ENCODE results near the gene MRPL32.

Gene MRPL32

GRCh38 chr7:42925630-42926029 lies 6.5 kb upstream of the MRPL32 start:
- no peak for DNase-seq (ENCODE audit: low read depth in 2 of 2)
- TF ChIP-seq CTCF (IDR thresholded peaks at IDR 0.05; ENCODE audit: low read depth, low read length) = no peak

GRCh38 chr7:42926204-42926603 lies 6.0 kb upstream of the MRPL32 start:
- no peak for DNase-seq (ENCODE audit: low read depth in 2 of 2)
- H3K4me3 ChIP-seq (replicated peaks in 1 of 2; ENCODE audit: low read depth in 2 of 2, low read length in 2 of 2) = no peak overlapping the region
- TF ChIP-seq CTCF (IDR thresholded peaks at IDR 0.05; ENCODE audit: low read depth, low read length) = no peak

More at GRCh38 chr7:42925630-42926029, 6.5 kb upstream of the MRPL32 start:
- H3K4me3 ChIP-seq (replicated peaks in 1 of 2; ENCODE audit: low read depth in 2 of 2, low read length in 2 of 2) = no peak overlapping the region

GRCh38 chr7:42928754-42929153 lies 3.4 kb upstream of the MRPL32 start:
- no peak for DNase-seq (ENCODE audit: low read depth in 2 of 2)
- no peak for TF ChIP-seq CTCF (IDR thresholded peaks at IDR 0.05; ENCODE audit: low read depth, low read length)
- no peak overlapping the region for H3K4me3 ChIP-seq (replicated peaks in 1 of 2; ENCODE audit: low read depth in 2 of 2, low read length in 2 of 2)

GRCh38 chr7:42929449-42929848 lies 2.7 kb upstream of the MRPL32 start:
- DNase-seq (ENCODE audit: low read depth in 2 of 2) = no peak
- no peak overlapping the region for H3K4me3 ChIP-seq (replicated peaks in 1 of 2; ENCODE audit: low read depth in 2 of 2, low read length in 2 of 2)
- TF ChIP-seq CTCF (IDR thresholded peaks at IDR 0.05; ENCODE audit: low read depth, low read length) = no peak

GRCh38 chr7:42930889-42931288 lies 1.3 kb upstream of the MRPL32 start:
- TF ChIP-seq CTCF (IDR thresholded peaks at IDR 0.05; ENCODE audit: low read depth, low read length) = no peak
- peak overlapping the region; percentile 92 to 96 for H3K4me3 ChIP-seq (replicated peaks in 1 of 2; ENCODE audit: low read depth in 2 of 2, low read length in 2 of 2)
- DNase-seq (ENCODE audit: low read depth in 2 of 2) = peak in 1 of 2 donors; percentile 46

- DNase-seq (ENCODE audit: low read depth in 2 of 2) = peak in 1 of 2 donors; percentile 24
- H3K4me3 ChIP-seq (replicated peaks in 1 of 2; ENCODE audit: low read depth in 2 of 2, low read length in 2 of 2) = peak overlapping the region; percentile 92 to 96
- TF ChIP-seq CTCF (IDR thresholded peaks at IDR 0.05; ENCODE audit: low read depth, low read length) = no peak
Measured at GRCh38 chr7:42931447-42931833, 736 bp upstream of the MRPL32 start.

Data from cardiac fibroblast (primary cell).